OCI-LY3 (cell line): ENCODE measurements around the gene SMC3.

Experiments
- EZH2phosphoT487 ChIP-seq: fragments of 200-600 bp; shearing (Covaris generic); IDR thresholded peaks from 2 replicates; pipeline ENCODE4 v1.6.1; 2018; ENCODE audit warnings: antibody characterized with exemption, mixed run types, low read depth
- TF ChIP-seq, protein P1 (sequence below): fragments of 200-600, 300-600 bp; sonication (generic); IDR thresholded peaks from 2 replicates; pipeline ENCODE4 v1.5.1; 2014; ENCODE audit warnings: antibody characterized with exemption, low read length, low read depth

DNA sequence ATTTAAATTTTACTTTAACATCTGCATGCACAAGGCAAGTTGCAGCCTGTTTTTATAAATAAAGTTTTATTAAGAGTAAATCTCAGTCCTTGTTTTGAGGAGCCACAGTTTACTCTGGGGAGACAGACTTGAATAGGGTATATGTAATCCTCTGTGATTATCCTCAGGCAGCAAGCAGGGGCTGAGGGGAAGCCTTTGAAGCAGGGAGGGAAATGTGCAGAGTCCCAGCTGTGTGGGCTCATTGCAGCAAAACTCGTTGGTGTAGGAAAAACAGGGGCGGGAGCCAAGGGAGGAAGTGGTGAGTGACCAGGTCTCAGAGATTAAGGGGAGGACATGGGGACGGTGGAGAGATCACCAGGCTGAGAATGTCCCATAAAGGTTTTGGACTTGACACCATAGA is 34.3 kb upstream of the SMC3 start:
- TF ChIP-seq, protein P1, sequence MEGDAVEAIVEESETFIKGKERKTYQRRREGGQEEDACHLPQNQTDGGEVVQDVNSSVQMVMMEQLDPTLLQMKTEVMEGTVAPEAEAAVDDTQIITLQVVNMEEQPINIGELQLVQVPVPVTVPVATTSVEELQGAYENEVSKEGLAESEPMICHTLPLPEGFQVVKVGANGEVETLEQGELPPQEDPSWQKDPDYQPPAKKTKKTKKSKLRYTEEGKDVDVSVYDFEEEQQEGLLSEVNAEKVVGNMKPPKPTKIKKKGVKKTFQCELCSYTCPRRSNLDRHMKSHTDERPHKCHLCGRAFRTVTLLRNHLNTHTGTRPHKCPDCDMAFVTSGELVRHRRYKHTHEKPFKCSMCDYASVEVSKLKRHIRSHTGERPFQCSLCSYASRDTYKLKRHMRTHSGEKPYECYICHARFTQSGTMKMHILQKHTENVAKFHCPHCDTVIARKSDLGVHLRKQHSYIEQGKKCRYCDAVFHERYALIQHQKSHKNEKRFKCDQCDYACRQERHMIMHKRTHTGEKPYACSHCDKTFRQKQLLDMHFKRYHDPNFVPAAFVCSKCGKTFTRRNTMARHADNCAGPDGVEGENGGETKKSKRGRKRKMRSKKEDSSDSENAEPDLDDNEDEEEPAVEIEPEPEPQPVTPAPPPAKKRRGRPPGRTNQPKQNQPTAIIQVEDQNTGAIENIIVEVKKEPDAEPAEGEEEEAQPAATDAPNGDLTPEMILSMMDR = no peak
- TF ChIP-seq EZH2phosphoT487 = no peak
